CD1c-positive myeloid dendritic cell (primary cell): ENCODE measurements around the gene MYO1E.
"Not testable (repeated sequence)": the region's sequence is repeated elsewhere in the genome, so short reads cannot be mapped to it uniquely, and the experiment has no call there.

Experiments used
- DNase-seq: peaks from one replicate; pipeline ENCODE4 v3.0.0-alpha.2; 2016; ENCODE audit errors: extremely low spot score

The MYO1E gene

DNA sequence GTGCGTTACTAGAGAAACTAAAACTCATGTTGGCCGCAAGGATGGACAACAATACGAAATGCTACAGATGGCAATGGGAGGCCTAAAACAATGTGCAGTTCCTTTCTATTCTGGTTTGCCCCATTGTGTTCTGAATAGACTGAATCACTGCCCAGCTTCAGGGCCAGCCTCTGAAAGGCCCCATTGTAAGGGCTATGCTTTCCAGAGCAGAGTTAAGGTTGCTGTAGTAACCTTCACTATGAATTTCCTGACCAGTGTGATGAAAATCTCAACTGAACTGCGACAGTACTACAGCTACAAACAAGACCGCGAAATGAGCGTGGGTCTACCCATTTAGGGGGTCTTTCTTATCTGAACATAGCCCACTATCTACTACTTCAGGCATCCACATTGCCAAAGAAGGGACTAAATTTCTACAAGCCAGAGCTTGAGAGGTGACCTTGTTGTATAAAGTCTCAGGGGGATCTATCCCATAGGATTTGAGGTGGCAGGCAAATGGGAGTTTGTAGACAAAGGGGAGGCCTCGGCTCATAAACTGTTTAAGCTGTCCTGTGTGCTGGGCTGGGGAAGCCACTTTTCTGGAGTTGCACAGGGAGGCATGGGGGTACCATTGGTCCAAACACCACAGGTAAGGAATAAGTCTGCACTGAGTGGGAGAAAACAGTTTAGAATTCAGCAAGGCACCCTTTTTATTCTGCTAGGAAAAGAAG is 80.1 kb downstream of the MYO1E start:
- no peak for DNase-seq

DNA sequence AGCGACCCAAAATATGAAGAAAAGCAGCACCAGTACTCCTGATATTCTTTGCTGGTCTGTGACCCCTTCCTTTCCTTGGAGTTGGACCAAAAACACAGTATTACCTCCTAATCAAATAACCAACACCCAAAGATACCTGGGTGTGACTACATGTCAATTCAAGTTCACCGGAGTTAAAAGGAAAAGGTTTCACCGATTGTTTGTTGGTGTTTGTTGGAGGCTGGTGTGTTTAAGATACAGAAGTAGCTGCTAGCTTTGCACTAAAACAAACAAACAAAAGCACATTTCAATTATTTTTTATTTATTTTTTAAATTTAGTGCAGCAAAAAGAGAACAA is 81.5 kb downstream of the MYO1E start:
- no peak for DNase-seq

DNA sequence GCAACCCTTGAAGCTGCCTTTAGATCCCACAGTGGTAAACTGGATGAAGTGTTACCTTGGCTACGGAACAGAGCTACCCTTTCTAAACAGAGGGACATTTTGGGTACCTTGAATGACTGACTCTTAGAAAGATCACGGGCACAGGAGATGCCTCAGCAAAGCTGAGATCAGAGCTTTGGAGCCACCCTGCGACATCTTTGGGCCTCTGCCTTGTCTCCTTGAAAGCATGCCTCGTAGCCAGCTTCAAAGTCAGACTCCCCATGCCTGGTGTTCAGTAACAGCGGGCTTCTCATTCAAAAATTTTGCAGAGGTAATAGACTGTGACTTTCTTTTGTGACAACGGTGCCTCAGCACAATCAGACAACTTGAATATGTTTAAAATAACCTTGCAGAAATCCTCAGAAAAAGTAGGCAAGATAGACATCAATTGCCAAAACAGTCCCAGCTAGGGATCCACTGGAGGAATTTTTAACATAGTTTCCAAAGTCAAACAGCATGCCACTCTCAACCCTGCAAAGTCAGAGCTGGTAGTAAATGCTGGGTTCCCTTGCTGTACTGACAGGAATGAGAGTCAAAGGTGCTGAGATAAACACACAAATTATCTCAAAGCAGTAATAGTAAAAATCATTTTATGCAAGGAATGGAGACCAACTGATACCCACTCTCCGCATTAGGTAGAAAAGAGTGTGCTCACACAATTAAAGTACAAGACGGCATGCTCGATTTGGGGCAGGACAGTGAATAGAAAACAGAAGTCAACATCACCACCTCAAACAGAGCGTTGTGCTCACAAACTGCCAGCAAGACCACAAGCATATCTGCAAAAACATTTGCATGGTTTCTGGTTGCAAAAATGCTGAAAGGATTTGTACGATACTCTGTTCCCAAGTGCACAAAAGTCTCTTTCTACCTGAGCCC is 82.1 kb downstream of the MYO1E start:
- DNase-seq: no peak

DNA sequence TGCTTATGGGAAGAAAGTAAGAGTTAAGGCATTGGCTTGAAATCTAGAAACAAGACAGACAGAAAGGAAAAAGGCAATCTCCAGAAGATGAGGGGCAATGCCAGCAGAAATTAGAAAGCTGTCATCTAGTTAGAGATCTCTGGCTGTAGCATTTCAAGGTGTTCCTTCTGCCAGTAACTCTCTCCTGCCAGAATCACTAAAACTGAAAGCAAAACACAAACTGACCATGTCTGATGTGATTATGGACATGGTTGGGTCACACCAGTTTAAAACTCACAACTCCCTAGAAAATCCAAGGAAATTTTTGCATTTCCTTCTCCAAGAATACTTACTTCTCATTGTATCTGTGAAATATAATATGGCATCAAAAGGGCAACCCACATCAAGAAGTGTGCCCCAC is 83.1 kb downstream of the MYO1E start:
- no peak for DNase-seq

DNA sequence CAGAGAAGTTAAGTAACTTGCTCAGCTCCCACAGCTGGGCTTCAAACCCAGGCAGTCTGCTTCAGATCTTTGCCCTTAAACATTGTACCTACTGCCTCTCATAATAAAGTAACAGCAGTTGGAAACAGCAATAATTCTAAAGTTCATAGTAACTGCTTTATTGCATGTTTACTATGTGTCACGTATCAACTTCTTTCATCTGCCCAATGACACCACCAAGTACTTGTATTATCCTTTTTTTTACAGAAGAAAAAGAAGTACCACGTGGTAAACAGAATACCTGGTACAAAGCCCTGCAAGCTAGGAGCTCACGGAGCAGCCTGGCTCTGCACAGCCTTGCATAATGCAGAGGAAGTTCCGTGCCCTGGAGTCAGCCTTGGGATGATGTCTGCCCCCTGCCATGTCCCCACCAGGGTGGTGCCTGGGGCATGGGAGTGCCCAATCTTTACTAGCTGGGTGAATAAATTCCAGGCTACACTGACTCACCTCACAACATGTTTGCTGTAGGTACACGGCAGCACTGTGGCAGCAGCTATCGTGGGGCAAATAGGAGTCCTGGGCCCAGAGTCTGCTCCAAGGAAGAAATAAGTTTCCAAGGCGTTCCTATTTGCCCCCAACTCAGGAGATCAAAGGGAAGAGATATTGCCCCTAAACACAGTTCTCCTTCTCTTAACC is 88.8 kb downstream of the MYO1E start:
- no peak for DNase-seq

DNA sequence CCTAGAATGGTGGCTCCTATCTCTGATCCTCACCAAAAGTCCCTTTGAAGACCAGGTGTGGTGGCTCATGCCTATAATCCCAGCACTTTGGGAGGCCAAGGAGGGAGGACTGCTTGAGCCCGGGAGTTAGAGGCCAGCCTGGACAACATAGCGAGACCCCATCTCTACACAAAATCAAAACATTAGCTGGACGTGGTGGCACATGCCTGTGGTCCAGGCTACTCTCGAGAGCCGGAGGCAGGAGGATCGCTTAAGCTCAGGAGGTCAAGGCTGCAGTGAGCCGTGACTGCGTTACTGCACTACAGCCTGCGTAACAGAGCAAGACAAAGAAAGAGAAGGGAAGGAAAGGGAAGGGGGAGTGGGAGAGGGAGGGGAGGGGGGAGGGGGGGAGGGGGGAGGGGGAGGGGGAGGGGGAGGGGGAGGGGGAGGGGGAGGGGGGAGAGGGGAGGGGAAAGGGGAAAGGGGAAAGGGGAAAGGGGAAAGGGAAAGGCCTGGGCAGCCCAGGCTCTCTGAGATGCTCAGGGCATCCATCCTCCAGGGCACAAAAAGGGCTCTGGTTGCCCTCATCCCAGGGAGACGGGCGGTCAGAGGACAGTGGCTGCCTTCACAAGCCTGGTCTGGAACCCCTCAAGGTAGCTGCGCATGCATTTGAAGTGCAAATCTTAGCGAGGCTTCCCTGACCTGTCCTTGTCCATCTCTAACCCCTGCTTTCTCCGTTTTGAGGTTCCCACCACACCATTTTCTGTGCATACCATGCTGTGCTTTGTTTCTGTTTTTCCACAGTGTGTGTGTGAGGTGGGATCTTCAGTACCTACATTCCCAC is 89.9 kb downstream of the MYO1E start:
- no peak for DNase-seq

DNA sequence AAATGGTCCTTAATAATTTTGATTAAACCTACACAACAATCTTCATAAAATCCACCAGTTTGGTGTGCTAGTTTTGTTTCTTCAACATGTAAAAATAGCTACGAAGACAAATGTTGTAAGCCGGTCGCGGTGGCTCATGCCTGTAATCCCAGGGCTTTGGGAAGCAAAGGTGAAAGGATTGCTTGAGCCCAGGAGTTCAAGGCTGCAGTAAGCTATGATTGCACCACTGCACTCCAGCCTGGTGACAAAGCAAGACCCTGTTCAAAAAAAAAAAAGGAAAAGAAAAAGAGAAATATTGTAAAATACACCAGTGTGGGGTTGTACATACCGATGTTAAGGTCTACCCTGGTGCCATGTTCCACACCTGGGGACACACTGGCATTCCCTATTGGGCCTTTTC is 91.0 kb downstream of the MYO1E start:
- no peak for DNase-seq

DNA sequence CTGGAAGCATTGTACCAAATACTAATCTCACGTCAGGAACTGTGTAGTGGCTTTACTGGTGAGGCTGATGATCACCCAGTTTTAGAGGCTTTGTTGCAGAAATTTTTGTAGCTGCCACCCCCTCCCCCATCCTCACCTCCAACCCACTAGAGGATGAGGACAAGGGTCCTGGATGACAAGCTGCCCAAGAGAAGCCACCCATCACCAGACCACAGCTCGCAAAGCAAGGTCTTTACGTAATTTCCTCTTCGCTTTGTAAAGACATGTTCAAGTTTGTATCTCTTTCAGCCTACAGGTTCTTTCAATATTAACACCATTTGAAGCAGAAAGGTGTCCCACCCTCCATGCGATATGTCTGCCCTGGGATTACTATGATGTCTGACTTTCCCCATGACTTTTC is 91.8 kb downstream of the MYO1E start:
- no peak for DNase-seq

DNA sequence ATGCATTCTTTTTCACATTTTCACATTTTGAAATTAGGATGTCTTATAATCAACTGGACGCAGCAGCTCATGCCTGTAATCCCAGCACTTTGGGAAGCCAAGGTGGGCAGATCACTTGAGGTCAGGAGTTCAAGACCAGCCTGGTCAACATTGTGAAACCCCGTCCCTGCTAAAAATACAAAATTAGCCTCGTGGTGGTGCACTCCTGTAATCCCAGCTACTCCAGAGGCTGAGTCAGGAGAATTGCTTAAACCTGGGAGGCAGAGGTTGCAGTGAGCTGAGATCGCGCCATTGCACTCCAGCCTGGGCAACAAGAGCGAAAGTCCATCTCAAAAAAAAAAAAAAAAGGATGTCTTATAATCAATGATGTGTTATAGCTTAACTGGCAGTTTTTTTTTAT is 92.4 kb downstream of the MYO1E start:
- not testable (repeated sequence) for DNase-seq

DNA sequence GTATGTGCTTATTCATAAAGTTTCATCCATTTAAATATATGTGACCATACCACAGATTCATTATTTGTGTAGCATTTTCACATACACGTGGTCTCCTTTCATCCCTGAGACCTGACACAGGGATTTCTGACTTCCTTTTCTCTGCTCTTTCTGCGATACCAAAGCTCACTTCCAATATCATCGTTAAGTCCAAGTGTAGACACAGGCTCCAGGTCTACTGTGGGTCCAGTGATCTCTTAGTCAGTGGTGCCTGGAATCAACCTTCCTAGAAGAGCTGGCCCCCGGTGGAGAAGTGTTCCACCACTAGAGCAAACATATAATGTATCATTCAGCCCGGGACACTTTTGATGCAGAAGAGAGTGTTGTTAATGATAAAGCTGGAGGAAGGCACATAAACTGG is 93.6 kb downstream of the MYO1E start:
- DNase-seq: no peak

DNA sequence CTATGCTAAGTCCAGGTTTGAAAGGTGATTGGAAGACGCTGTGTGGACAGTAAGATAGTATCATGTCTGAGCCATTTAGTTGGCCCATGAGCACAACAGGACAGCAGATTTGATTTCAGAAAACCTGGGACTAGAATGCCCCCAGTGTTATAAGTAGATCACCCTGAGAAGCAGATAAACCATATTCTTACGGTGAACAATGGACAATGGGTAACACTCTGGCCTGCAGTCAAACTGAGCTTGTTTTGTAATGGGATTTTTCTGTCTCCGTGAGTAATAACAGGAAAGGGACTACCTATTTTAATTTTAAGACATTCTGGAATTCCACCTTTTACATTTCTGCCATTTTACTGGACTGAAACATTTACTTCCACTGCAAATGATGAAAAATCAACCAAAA is 94.6 kb downstream of the MYO1E start:
- DNase-seq: no peak

DNA sequence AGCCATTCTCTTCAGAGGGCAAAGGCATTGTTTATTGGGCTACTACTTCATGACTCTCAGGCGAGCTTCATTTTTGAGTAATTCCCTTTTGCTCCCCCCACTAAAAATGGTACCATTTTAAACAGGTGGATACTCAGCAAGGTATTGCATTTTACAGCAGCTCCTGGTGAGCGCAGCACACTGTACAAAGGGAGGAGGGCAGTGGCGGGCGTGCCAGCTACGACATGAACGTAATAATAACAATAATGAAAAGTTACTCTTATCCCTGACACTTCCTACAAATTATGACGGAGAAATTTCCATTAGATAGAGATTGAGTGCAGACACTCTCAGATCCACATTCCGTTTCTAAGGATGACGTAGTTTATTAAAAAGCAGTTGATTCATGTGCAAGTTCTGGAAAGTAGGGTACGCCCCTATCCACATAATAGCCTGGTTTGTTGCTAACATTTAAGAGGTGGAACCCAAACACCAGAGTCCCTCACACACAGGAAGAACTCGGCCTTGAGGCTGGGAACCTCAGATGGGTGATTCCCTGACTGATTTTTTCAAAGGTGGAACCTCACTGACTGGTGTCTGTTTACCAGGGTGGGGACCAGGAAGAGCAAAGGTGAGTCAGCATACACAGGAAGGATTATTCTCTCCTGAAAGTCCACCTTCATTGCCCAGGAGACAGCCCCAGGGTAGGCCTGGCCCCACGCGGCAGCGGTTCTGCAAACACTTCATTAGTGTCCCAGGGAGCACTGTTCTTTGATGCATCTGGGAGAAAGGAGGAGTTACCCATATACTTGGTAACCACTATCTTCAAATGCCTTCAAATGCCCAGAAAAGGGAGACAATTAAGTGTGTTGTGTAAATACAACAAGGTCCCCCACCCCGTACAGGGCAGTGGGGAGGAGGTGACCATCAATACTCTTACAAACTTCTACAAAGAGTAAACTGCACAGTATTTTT is 96.2 kb downstream of the MYO1E start:
- no peak for DNase-seq

DNA sequence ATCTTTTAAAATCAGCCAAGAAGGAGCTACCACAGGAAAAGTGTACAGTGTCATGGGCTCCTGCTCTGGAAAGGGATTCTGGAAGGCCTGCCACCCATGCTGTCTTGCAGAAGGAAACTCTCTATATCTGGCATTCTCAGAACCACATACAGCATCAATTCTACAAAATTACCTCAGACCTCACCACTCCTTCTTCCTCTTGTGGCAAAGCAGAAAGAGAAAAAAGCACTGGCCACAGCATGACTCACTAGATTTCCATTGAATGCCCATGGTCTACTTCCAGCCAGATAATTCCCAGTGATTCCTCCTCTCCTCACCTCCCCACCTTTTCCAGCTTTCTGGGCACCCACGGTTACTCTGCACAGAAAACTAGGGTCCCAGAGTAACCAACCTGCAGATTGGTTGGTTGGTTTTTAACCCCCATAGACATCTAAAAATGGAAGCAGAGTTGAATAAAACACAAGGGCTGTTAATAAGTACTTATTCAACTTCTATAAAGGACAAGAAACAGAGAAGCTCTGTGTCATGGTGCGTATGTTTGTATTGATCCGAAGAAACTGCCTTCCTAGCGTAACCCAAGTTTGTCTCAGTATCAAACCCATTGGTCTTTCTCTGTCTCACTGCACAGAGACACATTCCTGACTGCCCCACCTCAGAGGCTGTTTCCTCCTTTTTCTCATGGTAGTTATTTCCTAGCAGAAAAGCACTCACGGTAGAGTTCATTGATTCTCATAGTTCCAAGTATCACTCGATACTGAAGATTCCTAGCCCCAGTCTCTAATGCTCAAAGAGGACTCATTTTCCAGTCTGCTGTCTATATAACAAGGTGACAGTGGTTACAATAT is 98.3 kb downstream of the MYO1E start:
- DNase-seq: peak; percentile 48

DNA sequence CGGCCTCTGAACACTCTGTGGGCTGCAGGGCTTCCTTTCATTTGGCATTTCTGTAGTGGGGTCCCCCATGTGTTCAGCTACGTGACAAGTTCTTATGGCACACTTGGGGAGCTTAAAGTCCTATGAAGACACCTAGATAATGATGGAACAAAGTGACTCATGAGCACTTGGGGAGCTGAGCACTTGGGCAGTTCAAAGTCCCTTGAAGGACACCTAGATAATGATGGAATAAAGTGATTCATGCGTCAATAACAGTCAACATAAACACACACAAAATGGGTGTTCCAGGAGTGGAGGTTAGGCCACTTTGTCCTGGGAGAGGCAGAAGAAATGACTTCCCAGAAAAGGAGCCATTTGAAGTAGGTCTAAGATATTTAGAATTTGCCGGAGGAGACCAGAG is 99.4 kb downstream of the MYO1E start:
- DNase-seq: no peak

DNA sequence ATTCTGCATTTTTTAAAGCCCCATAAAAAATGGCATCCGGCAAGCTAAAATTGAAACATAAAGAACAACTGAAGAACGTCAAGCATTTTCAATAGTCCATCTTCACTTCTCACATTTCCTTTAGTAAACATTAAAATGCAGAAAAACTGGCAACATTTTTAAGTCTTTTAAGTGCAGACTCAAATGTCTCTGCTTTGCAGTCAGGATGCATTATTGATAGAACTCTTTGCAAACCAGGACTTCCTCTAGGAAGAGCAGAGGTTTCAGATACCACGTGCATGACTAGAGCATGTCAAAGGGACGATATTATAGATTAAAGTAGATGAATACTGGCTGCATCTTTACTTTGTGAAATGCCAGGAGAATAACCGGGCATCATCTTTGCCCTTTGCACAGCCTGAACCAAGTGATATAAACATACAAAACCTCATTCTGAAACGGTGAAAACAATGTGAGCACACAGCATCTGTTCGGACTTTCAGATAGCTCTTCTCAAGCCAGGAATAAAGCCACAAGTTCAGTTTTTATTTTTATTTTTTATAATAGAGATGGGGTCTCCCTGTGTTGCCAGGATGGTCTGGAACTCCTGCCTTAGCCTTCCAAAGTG is 101.0 kb downstream of the MYO1E start:
- DNase-seq: no peak

DNA sequence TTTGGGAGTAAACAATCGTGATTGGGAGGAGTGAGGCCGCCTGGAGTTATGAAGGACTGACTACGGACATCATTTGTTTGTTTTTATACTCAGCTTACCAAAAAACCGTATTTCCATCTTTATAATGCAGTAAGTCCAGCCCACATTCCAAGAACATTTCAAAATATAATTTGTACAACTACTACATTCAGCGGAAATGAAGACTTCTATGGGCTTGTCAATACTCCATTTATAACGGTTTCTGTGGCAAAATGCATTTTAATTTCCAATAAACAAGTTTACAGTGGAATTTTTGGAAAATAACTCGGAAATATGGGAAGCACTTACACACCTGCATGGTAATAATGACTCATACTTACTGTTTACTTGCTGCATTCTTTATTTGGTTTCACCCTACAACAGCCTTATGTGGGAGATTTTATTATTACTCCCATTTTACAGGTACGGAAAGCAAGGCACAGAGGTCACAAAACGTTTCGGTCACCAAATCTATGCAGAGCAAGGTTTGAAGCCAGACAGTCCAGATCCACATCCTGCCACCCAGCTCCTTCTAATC is 103.7 kb downstream of the MYO1E start:
- no peak for DNase-seq

DNA sequence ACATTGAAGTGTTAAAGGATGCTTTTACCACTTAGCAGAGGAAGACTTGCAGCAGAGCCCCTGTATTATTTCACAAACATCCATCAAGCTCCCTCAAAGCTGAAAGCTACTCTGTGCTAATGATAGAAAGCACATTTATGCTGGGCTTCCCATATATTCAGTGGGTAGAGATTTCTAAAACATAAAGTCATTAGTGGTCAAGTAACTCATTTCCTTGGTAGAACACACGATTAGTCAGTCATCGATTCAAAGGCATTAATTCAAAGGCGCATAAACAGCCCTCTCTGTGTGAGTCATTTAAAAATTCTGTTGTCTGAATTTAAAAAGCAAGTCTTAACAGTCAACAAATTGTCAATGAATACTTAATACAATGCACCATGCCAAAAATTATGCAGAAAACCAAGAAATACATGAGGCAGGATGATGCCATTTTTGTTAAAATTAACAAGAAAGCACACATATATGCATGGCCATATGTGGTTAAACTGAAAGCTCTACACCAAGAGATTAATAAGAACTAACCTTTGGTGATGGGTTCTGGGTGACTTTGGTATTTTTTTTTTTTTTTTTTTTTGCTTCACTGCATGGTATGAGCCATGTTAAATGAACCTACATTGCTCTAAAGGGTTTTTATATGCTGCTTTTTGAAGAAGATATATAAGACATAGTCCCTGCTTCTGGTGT is 104.4 kb downstream of the MYO1E start:
- no peak for DNase-seq

DNA sequence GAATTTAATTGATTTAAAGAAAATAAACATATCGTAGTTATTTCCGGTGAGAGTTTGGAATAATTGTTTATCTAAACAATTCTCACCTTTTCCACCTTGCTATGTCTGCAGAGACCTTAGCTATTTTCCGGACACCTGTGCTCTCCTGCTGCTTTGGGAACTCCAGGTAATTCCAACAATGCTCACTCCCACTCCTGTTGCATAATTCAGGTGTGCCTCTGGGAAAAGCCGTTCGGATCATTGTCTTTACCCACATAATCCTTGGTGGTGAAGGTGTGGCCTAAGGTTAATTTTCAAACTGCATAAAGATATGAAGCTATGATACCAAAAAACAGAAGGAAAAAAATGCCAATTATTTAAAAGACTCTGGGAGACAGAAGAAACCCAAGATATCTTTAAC is 106.6 kb downstream of the MYO1E start:
- DNase-seq: no peak

DNA sequence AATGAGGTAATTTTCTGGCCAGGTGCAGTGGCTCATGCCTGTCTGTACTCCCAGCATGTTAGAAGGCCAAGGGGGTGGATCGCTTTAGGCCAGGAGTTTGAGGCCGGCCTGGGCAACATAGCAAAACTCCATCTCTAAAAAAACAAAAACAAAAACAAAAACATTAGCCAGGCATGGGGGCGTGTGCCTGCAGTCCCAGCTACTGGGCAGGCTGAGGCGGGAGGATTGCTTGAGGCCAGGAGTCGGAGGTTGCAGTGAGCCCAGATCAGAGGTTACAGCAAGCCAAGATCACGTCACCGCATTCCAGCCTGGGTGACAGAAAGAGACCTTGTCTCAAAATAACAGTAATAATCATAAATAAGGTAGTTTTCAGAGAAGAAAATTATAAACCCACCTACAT is 110.4 kb downstream of the MYO1E start:
- DNase-seq: no peak
